SK-N-SH (cell line): ENCODE data around the gene OPA3. TPM values are rescaled to one million over a fixed set of nuclear protein-coding genes. Genes with fewer than 3 reads are reported as not detected.

Source experiments
- CTCF ChIA-PET: fragments of 300-600, 350-600 bp; formaldehyde crosslinking; extraction: SDS; loops from one replicate; lab custom pipeline; 2021; lab: Yijun Ruan, JAX
- POLR2A ChIA-PET: fragments of 350-600 bp; sonication (Branson Sonifier 250); formaldehyde crosslinking; extraction: SDS; loops from one replicate; lab custom pipeline; 2020; ENCODE audit warnings: antibody characterized with exemption, inconsistent platforms; lab: Yijun Ruan, JAX
- DNase-seq: peaks from one replicate; pipeline ENCODE4 v3.0.0; 2012
- H2AFZ ChIP-seq: fragments of 200-600 bp; sonication (generic); 2 replicates; pipeline ENCODE4 v1.8.1; 2016; ENCODE audit warnings: antibody characterized with exemption, mild to moderate bottlenecking, low read depth
- H3F3A ChIP-seq: fragments of 200-600 bp; sonication (generic); replicated peaks from 2 replicates; pipeline ENCODE3; 2016; ENCODE audit warnings: antibody characterized with exemption, mild to moderate bottlenecking; ENCODE audit not compliant: insufficient read depth
- H3K27ac ChIP-seq, 2 experiments: fragments of 200-500 bp in 1 of 2; fragments of 200-600 bp in 1 of 2; sonication (Bioruptor generic) in 1 of 2; sonication (generic), shearing (Covaris generic) in 1 of 2; 2 replicates each; pipeline versions ENCODE4 v1.5.1 to v1.6.1; 2014 to 2016; ENCODE audit warnings: low read depth in 2 of 2, inconsistent platforms in 1 of 2, low read length in 1 of 2, mild to moderate bottlenecking in 1 of 2, mixed read lengths in 1 of 2
- H3K27me3 ChIP-seq: fragments of 200-600 bp; sonication (generic), shearing (Covaris generic); 2 replicates; pipeline ENCODE4 v1.6.1; 2016; ENCODE audit warnings: mixed run types; ENCODE audit not compliant: insufficient read depth
- H3K36me3 ChIP-seq, 2 experiments: fragments of 200-500 bp in 1 of 2; fragments of 200-600 bp in 1 of 2; sonication (Bioruptor generic) in 1 of 2; sonication (generic) in 1 of 2; replicated peaks in 1 of 2; 2 replicates each; pipeline versions ENCODE3 to v1.5.1; 2014 to 2016; ENCODE audit warnings: low read length in 1 of 2, mild to moderate bottlenecking in 1 of 2; ENCODE audit not compliant: insufficient read depth in 2 of 2, control insufficient read depth in 1 of 2
- H3K4me1 ChIP-seq, 2 experiments: fragments of 200-500 bp in 1 of 2; fragments of 200-600 bp in 1 of 2; sonication (Bioruptor generic) in 1 of 2; sonication (generic), shearing (Covaris generic) in 1 of 2; 2 replicates each; pipeline versions ENCODE4 v1.5.1 to v1.6.1; 2014 to 2016; ENCODE audit warnings: low read depth in 1 of 2, low read length in 1 of 2, mixed run types in 1 of 2; ENCODE audit not compliant: insufficient read depth in 2 of 2, control insufficient read depth in 1 of 2
- H3K4me2 ChIP-seq: fragments of 200-600 bp; sonication (generic), shearing (Covaris generic); 2 replicates; pipeline ENCODE4 v1.6.1; 2017; ENCODE audit warnings: mixed run types
- H3K4me3 ChIP-seq, 2 experiments: fragments of 200-500 bp in 1 of 2; fragments of 200-600 bp in 1 of 2; sonication (Bioruptor generic) in 1 of 2; sonication (generic), shearing (Covaris generic) in 1 of 2; 2 replicates each; pipeline versions ENCODE4 v1.5.1 to v1.8.1; 2014 to 2016; ENCODE audit warnings: low read depth in 2 of 2, inconsistent platforms in 1 of 2, low read length in 1 of 2, mild to moderate bottlenecking in 1 of 2, mixed read lengths in 1 of 2, moderate library complexity in 1 of 2
- H3K79me2 ChIP-seq: fragments of 200-600 bp; sonication (generic); 2 replicates; pipeline ENCODE4 v1.8.1; 2017; ENCODE audit warnings: mild to moderate bottlenecking; ENCODE audit not compliant: insufficient read depth
- H3K9ac ChIP-seq: fragments of 200-600 bp; sonication (generic); 2 replicates; pipeline ENCODE4 v1.6.1; 2017; ENCODE audit warnings: mixed run types
- H3K9me2 ChIP-seq: fragments of 200-600 bp; sonication (generic); 2 replicates; pipeline ENCODE4 v1.6.1; 2017; ENCODE audit warnings: mixed run types
- H3K9me3 ChIP-seq: fragments of 200-600 bp; sonication (generic); 2 replicates; pipeline ENCODE4 v1.6.1; 2017; ENCODE audit warnings: mixed run types, mild to moderate bottlenecking, moderate library complexity
- H4K20me1 ChIP-seq: fragments of 200-600 bp; sonication (generic); 2 replicates; pipeline ENCODE4 v1.6.1; 2017; ENCODE audit warnings: mild to moderate bottlenecking, mixed run types; ENCODE audit not compliant: insufficient read depth
- CHD2 ChIP-seq: fragments of 150-350 bp; IDR thresholded peaks from 2 replicates; pipeline ENCODE4 v1.6.1; 2018; ENCODE audit warnings: low read length; ENCODE audit not compliant: partially characterized antibody
- ELF1 ChIP-seq: IDR thresholded peaks from 2 replicates; pipeline ENCODE4 v1.4.0; 2012
- FOXJ3 ChIP-seq: sonication (generic); formaldehyde crosslinking; IDR thresholded peaks from 2 replicates; pipeline ENCODE4 v1.5.1; 2020; ENCODE audit warnings: mild to moderate bottlenecking, missing genetic modification reagents
- FOXM1 ChIP-seq: IDR thresholded peaks from 2 replicates; pipeline ENCODE4 v1.4.0; 2012; ENCODE audit warnings: low read depth, mild to moderate bottlenecking
- GABPA ChIP-seq: IDR thresholded peaks from 2 replicates; pipeline ENCODE4 v1.4.0; 2012; ENCODE audit warnings: low read depth, mild to moderate bottlenecking
- IRF3 ChIP-seq: fragments of 150-350 bp; IDR thresholded peaks from 2 replicates; pipeline ENCODE4 v1.6.1; 2016; ENCODE audit warnings: mild to moderate bottlenecking, low read depth, low read length
- JUND ChIP-seq: IDR thresholded peaks from 2 replicates; pipeline ENCODE4 v1.4.0; 2012
- MEF2A ChIP-seq: IDR thresholded peaks from 2 replicates; pipeline ENCODE4 v1.4.0; 2012; ENCODE audit warnings: low read depth, borderline replicate concordance
- NFIC ChIP-seq: IDR thresholded peaks from 2 replicates; pipeline ENCODE4 v1.4.0; 2012; ENCODE audit warnings: borderline replicate concordance
- NRF1 ChIP-seq: IDR thresholded peaks from 2 replicates; pipeline ENCODE4 v1.6.1; 2012; ENCODE audit warnings: low read depth, mild to moderate bottlenecking, low read length
- POLR2AphosphoS5 ChIP-seq: IDR thresholded peaks from 2 replicates; pipeline ENCODE4 v1.6.1; 2012; ENCODE audit warnings: low read depth, low read length
- RXRA ChIP-seq: IDR thresholded peaks from 2 replicates; pipeline ENCODE4 v1.4.0; 2012; ENCODE audit warnings: low read depth, mild to moderate bottlenecking, borderline replicate concordance
- SIN3A ChIP-seq: IDR thresholded peaks from 2 replicates; pipeline ENCODE4 v1.6.1; 2012; ENCODE audit warnings: low read depth, mild to moderate bottlenecking, low read length, moderate library complexity, borderline replicate concordance
- SMC3 ChIP-seq: IDR thresholded peaks from 2 replicates; pipeline ENCODE4 v1.6.1; 2012; ENCODE audit warnings: low read depth, low read length, improper control_type of control experiment
- TAF1 ChIP-seq: IDR thresholded peaks from 2 replicates; pipeline ENCODE4 v1.6.1; 2012; ENCODE audit warnings: low read depth, mild to moderate bottlenecking, low read length, moderate library complexity, borderline replicate concordance
- TCF12 ChIP-seq: IDR thresholded peaks from 2 replicates; pipeline ENCODE4 v1.4.0; 2012
- USF1 ChIP-seq: IDR thresholded peaks from 2 replicates; pipeline ENCODE4 v1.4.0; 2012; ENCODE audit warnings: low read depth, borderline replicate concordance
- YY1 ChIP-seq: IDR thresholded peaks from 2 replicates; pipeline ENCODE4 v1.4.0; 2012; ENCODE audit warnings: low read depth, mild to moderate bottlenecking
- ZBTB33 ChIP-seq: IDR thresholded peaks from 2 replicates; pipeline ENCODE4 v1.4.0; 2012; ENCODE audit warnings: low read depth, borderline replicate concordance
- WGBS: methylation state at CpG from one replicate; pipeline ENCODE4 v1.1.6; 2017; ENCODE audit warnings: low lambda C conversion rate; 5-methylcytosine and 5-hydroxymethylcytosine counted together
- polyA plus RNA-seq, 3 experiments: library from polyadenylated mRNA; depleted of rRNA; stranded (reverse); fragments of >200 nt; gene quantifications; 2 replicates each; pipeline ENCODE4 v1.2.3, GENCODE V29; 2012

Gene OPA3
- polyA plus RNA-seq, 1 of the 3 experiments (the other 2 are of a cell fraction): 10.0 TPM

- ChIA-PET POLR2A (no interaction called here), CTCF (interaction anchor here (1.2 to 1.5 kb wide), 2 partner anchors 12 to 56 kb away, joined by 3 to 6 read pairs; no protein-coding TSS in a partner anchor)
- no peak overlapping the region for H3K4me3 ChIP-seq
- no peak for DNase-seq
- H2AFZ ChIP-seq: no peak overlapping the region
- H3K27me3 ChIP-seq: no peaks in the 10 kb centered on the region
- peaks cover 17% of the 10 kb centered on the region for H3F3A ChIP-seq
- H3K4me2 ChIP-seq: no peak overlapping the region
- no peaks in the 10 kb centered on the region for H3K9me2 ChIP-seq
- H3K4me1 ChIP-seq: peaks cover 0 to 9% of the 10 kb centered on the region in 2 experiments; a peak in 2 of 4 replicates
- no peak overlapping the region for H3K9ac ChIP-seq
- no peaks in the 10 kb centered on the region for H4K20me1 ChIP-seq
- no peaks in the 10 kb centered on the region for H3K9me3 ChIP-seq
- no peak for TF ChIP-seq TCF12
- no peak for TF ChIP-seq SIN3A
- no peak for TF ChIP-seq YY1
- TF ChIP-seq IRF3: no peak
- no peak for TF ChIP-seq FOXJ3
- TF ChIP-seq RXRA: no peak
- TF ChIP-seq ELF1: no peak
- no peak for TF ChIP-seq CHD2
- no peak for TF ChIP-seq FOXM1
- TF ChIP-seq NFIC: no peak
- no peak for TF ChIP-seq GABPA
- no peak for TF ChIP-seq NRF1
- no peak for TF ChIP-seq TAF1
- TF ChIP-seq JUND: no peak
- no peak for TF ChIP-seq SMC3
- no peak for TF ChIP-seq POLR2AphosphoS5
- TF ChIP-seq ZBTB33: no peak
- no peak for TF ChIP-seq USF1
- no peak for TF ChIP-seq MEF2A
- no peak overlapping the region for H3K27ac ChIP-seq
- 89% methylated on average over 8 of the region's 8 CpGs for WGBS
- peaks cover 0 to 5% of the 10 kb centered on the region in 2 experiments for H3K36me3 ChIP-seq
- peaks cover 57% of the 10 kb centered on the region for H3K79me2 ChIP-seq
These were observed 13.0 kb downstream of the OPA3 start for GRCh38 chr19:45571457-45572220.
